ENCODE data around the gene SCYGR7. TPM values are rescaled to one million over a fixed set of nuclear protein-coding genes. Genes with fewer than 3 reads are reported as not detected.

Gene SCYGR7
- polyA plus RNA-seq, 3 donors from 2014 or later = not detected

DNA sequence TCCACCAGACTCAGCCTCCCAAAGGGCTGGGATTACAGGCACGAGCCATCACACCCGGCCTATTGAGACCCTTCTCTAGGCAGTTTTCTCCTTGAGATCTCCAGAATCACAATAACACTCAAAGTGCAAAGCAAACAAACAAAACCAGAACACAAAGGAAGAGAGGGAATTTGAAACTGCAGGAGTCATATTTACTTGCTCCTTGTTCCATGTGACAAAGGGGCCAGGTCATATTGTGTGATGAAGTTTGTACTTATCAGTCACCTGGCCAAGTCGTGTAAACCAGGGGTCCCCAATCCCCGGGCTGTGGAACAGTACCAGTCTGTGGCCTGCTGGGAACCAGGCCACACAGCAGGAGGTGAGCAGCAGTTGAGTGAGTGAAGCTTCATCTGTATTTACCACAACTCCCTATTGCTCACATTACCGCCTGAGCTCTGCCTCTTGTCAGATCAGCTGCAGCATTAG, 44.1 kb downstream of the SCYGR7 start:
- H3K27me3 Mint-ChIP-seq (ENCODE audit: low read depth in 3 of 3) = peaks cover 0 to 4% (median 4%) of the 10 kb centered on the region in 3 donors
- H3K4me1 Mint-ChIP-seq = no peaks in the 10 kb centered on the region
- no peaks in the 10 kb centered on the region for H3K9me3 Mint-ChIP-seq
- no peak overlapping the region for H3K4me3 Mint-ChIP-seq
- no peak overlapping the region for H3K27ac Mint-ChIP-seq
- H3K36me3 Mint-ChIP-seq = no peaks in the 10 kb centered on the region
- no peak for DNase-seq

DNA sequence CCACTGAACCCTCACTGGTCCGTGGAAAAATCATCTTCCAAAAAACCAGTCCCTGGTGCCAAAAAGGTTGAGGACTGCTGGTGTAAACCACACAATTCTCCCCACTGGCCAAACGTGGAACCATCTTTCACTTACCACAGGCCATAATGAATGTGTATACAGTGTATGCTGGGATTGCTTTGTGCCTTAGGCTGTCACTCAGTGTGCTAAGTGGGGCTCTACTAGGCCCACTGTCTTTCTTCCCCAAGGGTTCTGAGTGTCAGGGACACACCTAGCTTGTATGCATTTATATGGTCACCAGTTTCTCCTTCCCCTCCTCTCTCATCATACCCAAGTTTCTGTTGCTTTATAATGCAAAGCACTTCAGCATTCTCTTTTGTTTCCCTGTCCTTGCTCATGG, 44.8 kb downstream of the SCYGR7 start:
- Mint-ChIP-seq H3K27ac (no peak overlapping the region), H3K27me3 (ENCODE audit: low read depth in 3 of 3) (peaks cover 0 to 4% (median 2%) of the 10 kb centered on the region in 3 donors), H3K9me3 (no peaks in the 10 kb centered on the region), H3K4me1 (no peaks in the 10 kb centered on the region), H3K4me3 (no peak overlapping the region), H3K36me3 (no peaks in the 10 kb centered on the region)
- no peak for DNase-seq

DNA sequence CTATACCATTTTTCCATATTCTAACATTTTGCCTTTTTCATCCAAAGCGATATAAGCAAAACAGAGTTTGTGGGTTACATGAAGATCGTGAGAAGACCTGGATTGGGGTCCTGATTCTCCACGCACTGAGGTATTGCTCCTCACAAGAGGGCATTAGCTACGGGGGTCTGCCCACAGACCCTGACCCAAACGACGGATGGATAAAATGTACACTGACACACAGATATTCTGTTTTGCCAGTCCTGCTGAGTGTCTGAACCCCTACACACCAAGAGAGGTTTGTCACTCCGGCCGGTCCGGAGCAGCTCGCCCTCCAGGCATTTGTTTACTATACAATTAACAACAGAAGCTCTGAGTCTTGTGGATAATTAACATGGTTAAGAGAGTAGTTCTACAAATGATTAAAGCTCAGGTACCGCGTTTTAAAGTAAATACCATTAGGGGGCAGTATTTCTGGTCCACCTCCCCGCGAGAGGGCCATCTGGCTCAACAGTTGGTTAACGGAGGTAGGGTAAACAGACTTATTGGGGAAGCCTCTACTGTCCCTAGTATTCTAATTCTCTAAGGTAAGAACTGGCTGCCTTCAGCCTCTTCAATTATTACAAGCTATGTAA, 46.0 kb downstream of the SCYGR7 start:
- Mint-ChIP-seq H3K9me3 (no peaks in the 10 kb centered on the region), H3K27ac (no peak overlapping the region), H3K4me1 (no peaks in the 10 kb centered on the region), H3K4me3 (no peak overlapping the region), H3K27me3 (ENCODE audit: low read depth in 3 of 3) (peaks cover 0 to 4% (median 2%) of the 10 kb centered on the region in 3 donors), H3K36me3 (no peaks in the 10 kb centered on the region)
- no peak for DNase-seq

DNA sequence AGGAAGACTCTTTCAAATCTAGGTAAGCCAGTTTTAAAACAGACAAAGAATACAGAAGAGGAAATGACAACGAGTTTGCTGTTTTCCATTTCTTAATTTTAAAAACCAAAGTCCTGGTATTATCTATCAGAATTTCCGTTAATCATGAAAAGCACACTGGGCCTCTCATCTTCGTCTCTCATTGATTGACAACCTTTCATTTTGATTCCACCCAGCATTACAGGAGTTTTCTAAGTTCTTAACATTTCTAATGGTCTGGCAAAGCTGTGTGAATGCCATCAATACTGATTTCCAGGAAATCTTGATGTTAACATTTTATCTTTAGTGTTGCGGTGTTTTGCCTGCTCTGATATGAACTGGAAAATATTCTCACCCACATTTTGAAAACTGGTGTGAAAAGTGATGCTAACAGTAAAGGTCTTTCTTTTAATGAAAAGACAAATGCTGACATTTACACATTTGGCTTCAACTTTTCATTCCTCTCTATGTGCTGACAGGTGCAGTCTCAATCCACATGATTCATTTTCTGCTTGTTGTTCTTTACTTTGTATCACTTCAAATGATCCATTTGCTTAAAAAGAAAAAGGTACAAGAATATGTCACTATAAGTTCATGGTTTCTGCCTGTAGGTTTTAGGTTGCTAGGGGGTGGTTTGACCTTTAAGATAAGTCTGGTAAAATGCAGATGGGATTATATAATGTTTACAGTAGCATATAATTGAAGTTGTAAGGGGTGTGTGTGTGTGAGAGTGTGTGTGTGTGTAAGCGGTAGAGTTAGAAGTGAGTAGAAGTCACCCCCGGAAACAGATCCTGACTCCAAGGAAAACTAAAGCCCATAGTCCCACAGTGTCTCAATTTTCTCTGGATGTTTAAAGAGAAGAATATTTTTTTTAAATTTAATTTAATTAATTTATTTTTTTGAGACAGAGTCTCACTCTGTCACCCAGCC, 47.0 kb downstream of the SCYGR7 start:
- Mint-ChIP-seq H3K27me3 (ENCODE audit: low read depth in 3 of 3) (peaks cover 0 to 4% (median 2%) of the 10 kb centered on the region in 3 donors), H3K9me3 (no peaks in the 10 kb centered on the region), H3K27ac (no peak overlapping the region), H3K4me3 (no peak overlapping the region), H3K36me3 (no peaks in the 10 kb centered on the region), H3K4me1 (no peaks in the 10 kb centered on the region)
- DNase-seq = no peak

Other genes with a start within 250 kb of the SCYGR7 start
- gene SCYGR2, start 129.4 kb upstream of the SCYGR7 start, polyA plus RNA-seq = not detected
- not detected for gene SCYGR3, start 113.5 kb upstream of the SCYGR7 start, polyA plus RNA-seq
- not detected for gene SCYGR4, start 110.8 kb upstream of the SCYGR7 start, polyA plus RNA-seq
- not detected for gene SCYGR5, start 61.5 kb upstream of the SCYGR7 start, polyA plus RNA-seq
- not detected for gene SLC19A3, start 10.3 kb upstream of the SCYGR7 start, polyA plus RNA-seq
- not detected for gene SCYGR6, start 3.6 kb upstream of the SCYGR7 start, polyA plus RNA-seq
- not detected for gene SCYGR8, start 17.6 kb downstream of the SCYGR7 start, polyA plus RNA-seq
- 1 to 10 TPM in 1 of 3 donors, not detected in 2; 1.1 TPM for gene CCL20, start 85.5 kb downstream of the SCYGR7 start, polyA plus RNA-seq
- gene DAW1, start 143.3 kb downstream of the SCYGR7 start, polyA plus RNA-seq = not detected